GM06990 (cell line): ENCODE data around the gene KCTD2.
"Not testable (repeated sequence)": the region's sequence is repeated elsewhere in the genome, so short reads cannot be mapped to it uniquely, and the experiment has no call there.

ENCODE experiments used
- DNase-seq: peaks from one replicate; pipeline ENCODE4 v3.0.0-alpha.2; 2011; ENCODE audit not compliant: insufficient read length; ENCODE audit errors: extremely low read depth
- H3K27me3 ChIP-seq: replicated peaks from 2 replicates; pipeline ENCODE4 v1.6.0; 2011; ENCODE audit warnings: low read length; ENCODE audit not compliant: control insufficient read depth, insufficient read depth
- H3K36me3 ChIP-seq: 2 replicates; pipeline ENCODE4 v1.5.1; 2011; ENCODE audit warnings: low read length; ENCODE audit not compliant: control insufficient read depth, insufficient read depth
- H3K4me3 ChIP-seq: replicated peaks from 2 replicates; pipeline ENCODE4 v1.5.1; 2011; ENCODE audit warnings: low read depth, mild to moderate bottlenecking, control low read depth, low read length
- CTCF ChIP-seq: IDR thresholded peaks from 2 replicates; pipeline ENCODE4 v1.5.1; 2011; ENCODE audit warnings: low read length, control low read depth, mild to moderate bottlenecking, inconsistent platforms; ENCODE audit not compliant: insufficient read depth, poor library complexity, severe bottlenecking

The KCTD2 gene

DNA sequence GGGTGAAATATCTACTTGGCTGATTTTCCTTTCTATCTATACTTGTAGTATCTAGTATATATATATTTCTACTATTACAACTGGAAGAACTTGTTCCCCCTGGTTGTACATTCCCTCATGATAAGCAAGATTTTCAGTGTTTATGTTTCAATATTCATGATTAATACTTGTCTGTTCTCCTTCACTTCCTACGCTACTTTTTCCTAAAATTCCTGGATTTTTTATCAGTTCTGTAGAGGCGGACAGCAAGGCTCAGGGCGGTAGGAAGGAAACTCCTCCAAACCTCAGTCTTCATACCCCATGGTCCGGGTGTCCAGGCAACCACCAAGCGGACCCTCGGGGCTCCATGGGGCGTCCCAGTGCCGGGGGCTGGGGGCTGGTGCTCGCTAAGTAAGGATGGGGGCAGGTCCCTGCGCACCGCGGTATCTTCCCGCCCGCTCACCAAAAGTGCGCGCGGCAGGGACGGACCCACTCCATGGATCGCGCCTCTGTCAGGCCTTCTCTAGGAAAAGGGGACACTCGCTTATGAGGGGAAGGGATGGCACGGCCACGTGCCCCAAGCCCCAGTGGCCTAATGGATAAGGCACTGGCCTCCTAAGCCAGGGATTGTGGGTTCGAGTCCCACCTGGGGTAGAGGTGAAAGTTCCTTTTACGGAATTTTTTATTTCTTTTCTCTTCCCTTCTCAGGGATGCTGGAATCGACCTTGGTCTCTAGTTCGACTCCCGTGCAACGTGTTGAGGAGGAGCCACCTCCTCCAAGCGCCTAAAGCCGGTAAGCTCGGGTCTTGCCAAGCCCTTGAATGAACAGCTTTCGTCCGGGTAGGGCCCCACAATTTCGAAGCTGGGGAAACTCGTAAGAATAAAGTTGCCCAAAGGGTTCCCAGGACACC is 13.4 kb upstream of the KCTD2 start:
- DNase-seq = peak; percentile 84
- Histone ChIP-seq H3K27me3 (no peaks in the 10 kb centered on the region), H3K4me3 (peak overlapping the region; percentile 74), H3K36me3 (no peaks in the 10 kb centered on the region; the same call in none of the 2 replicates)
- TF ChIP-seq CTCF = no peak

- H3K27me3 ChIP-seq = no peaks in the 10 kb centered on the region
- TF ChIP-seq CTCF = peak; percentile 19
- H3K36me3 ChIP-seq = peaks cover 1% of the 10 kb centered on the region
- DNase-seq = peak; percentile 88
- peak overlapping the region; percentile 74 for H3K4me3 ChIP-seq
Measured at GRCh38 chr17:75034236-75034908, 12.7 kb upstream of the KCTD2 start.

GRCh38 chr17:75036643-75037268 is 10.3 kb upstream of the KCTD2 start:
- peaks cover 2% of the 10 kb centered on the region for H3K36me3 ChIP-seq
- no peak for DNase-seq
- no peak overlapping the region for H3K4me3 ChIP-seq
- TF ChIP-seq CTCF = no peak
- H3K27me3 ChIP-seq = no peaks in the 10 kb centered on the region

GRCh38 chr17:75039238-75039637 is 7.8 kb upstream of the KCTD2 start:
- H3K36me3 ChIP-seq = peaks cover 4% of the 10 kb centered on the region
- no peak for DNase-seq
- no peak overlapping the region for H3K4me3 ChIP-seq
- no peak for TF ChIP-seq CTCF
- H3K27me3 ChIP-seq = no peaks in the 10 kb centered on the region

GRCh38 chr17:75041656-75042280 is 5.3 kb upstream of the KCTD2 start:
- Histone ChIP-seq H3K36me3 (peaks cover 4% of the 10 kb centered on the region), H3K4me3 (no peak overlapping the region), H3K27me3 (no peaks in the 10 kb centered on the region)
- no peak for TF ChIP-seq CTCF
- no peak for DNase-seq

- DNase-seq, H3K4me3 ChIP-seq, H3K27me3 ChIP-seq, H3K36me3 ChIP-seq: not testable (repeated sequence)
Measured at GRCh38 chr17:75043789-75044188, 3.2 kb upstream of the KCTD2 start.
